GM19455 (cell line): ENCODE measurements around the gene RNFT2.

Experiments
- ATAC-seq: cut with Tn5 transposase; IDR thresholded peaks from one replicate; pipeline ENCODE4 v1.9.1; 2021; ENCODE audit not compliant: unreplicated experiment

The RNFT2 gene

GRCh38 chr12:116827432-116827831 is 89.3 kb downstream of the RNFT2 start:
- no peak for ATAC-seq

DNA sequence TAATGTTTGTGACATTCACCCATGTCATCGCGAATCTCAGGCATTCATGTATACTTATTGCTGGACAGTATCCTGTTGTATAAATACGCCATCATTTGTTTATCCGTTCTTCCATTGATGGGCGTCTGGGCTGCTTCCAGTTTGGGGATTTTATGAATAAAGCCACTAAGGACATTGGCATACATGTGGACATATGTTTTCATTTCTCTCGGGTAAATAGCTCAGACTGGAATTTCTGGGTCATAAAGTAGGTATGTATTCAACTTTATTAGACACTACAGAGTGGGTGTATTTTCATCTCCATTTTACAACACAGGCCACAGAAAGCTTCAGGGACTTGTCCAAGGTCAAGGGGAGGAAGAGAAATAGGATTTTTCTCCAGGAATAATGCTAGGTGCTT is 94.2 kb downstream of the RNFT2 start:
- no peak for ATAC-seq

DNA sequence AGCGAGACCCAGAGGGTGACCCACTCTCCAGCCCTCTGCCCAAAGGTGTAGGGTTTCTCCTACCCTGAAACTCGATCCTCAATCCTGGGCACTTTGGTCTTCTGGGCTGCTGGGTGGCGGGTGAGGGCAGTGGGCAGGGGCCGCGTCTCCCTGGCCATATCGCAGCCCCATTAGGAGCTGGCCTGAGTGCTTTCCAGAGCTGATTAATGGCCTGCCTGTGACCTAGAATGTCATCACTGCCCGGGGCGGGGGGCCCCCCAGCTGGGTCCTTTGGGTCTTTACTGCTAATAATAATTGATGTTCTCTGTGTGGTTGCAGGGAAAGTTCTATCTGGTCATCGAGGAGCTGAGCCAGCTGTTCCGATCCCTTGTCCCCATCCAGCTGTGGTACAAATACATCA is 95.4 kb downstream of the RNFT2 start:
- no peak for ATAC-seq

DNA sequence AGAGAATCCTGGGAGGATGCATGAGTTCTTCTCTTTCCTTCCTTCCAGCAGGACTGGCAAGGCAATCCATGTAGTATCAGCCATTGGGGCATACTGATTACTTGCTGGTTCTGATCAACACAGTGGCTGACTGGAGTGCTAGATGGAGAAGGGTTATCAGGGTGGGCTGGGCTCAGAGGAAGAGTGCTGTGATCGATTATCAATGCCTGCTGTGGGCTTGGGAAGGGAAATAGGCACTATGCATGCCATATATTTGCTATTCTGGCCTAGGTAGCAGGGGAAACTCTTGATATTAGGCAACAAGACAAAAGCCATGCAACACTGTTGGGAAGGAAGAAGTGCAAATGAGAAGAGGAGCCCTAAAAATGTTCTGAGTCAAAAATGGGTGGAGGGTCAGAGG is 97.4 kb downstream of the RNFT2 start:
- ATAC-seq, result no peak

DNA sequence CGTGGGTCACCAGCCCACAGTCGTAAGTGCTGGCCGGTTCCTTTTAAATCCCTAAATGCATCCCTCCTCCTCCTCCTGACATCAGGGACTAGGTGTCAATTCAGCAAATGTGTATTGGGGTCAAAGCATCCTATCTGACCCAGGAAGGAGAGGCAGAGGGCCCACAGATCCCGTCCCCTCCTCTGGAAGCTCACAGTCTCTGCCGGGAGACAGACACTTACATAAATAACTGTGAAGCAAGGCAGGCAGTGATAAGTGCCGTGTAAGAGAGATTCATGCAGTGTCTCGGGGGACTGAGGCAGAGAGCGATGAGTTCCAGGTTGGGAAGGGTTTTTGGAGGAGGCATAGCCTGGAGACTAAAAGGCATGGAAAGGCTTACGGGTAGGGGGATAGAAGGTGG is 99.0 kb downstream of the RNFT2 start:
- ATAC-seq, result no peak

- ATAC-seq, result no peak
Observed at GRCh38 chr12:116838365-116838764, 100.2 kb downstream of the RNFT2 start.

- no peak for ATAC-seq
Observed at GRCh38 chr12:116839287-116839830, 101.2 kb downstream of the RNFT2 start.

- ATAC-seq, result no peak
Observed at GRCh38 chr12:116843085-116843484, 105.0 kb downstream of the RNFT2 start.

GRCh38 chr12:116849216-116849615 is 111.1 kb downstream of the RNFT2 start:
- ATAC-seq, result no peak

- no peak for ATAC-seq
Observed at GRCh38 chr12:116852303-116852702, 114.2 kb downstream of the RNFT2 start.

DNA sequence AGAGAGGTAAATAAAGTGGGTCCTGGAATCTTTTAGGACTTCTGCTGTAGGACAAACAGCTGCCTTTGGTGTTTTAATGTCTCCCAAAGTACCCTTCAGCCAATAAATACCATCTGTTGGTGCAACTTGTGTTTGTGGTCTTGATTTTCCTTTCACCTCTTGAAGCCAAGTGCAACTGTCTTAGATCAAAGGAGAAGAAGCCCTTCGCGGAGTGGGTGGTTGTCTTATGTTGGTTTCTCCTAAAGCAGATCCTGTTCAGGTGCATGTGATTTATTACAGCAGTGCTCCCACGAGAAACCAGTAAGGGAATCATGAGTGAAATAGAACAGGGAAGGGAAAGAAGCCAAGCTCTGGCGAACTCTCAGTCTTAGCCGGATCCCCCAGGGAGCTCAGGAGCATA is 115.4 kb downstream of the RNFT2 start:
- no peak for ATAC-seq

DNA sequence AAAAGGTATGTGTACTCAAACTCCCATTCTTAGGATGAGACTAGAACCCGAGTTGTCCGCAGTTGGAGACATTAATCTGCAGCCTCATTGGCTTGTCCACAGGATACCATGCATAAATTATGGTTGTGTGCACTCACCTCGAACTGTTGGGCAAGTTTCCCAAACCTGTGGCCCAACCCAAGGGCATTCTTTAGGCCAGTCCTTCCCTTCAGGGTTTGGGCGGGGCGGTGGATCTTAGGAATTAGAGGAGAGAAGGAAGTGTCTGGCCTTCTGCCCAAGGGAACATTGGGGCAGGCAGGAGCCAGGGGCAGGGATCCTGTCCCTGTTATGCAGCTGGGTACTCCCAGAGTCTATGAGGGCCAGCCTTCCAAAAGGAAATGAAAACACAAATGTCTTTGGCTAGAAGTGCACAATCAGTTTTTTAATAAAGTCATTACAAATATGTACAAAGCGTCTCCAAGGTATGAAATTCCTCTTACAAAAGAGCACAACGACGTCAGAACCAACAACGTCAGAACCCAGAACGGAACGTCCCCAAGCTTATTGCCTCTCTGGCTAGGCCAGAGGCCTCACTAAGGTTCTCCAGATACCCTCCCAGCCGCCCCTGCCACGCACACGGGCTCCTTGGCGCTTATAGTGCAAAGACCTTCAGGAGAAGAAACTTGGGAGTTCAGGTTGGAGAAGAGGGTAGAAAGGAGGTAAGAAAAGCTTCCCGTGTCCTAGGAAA is 117.8 kb downstream of the RNFT2 start:
- ATAC-seq, result no peak

DNA sequence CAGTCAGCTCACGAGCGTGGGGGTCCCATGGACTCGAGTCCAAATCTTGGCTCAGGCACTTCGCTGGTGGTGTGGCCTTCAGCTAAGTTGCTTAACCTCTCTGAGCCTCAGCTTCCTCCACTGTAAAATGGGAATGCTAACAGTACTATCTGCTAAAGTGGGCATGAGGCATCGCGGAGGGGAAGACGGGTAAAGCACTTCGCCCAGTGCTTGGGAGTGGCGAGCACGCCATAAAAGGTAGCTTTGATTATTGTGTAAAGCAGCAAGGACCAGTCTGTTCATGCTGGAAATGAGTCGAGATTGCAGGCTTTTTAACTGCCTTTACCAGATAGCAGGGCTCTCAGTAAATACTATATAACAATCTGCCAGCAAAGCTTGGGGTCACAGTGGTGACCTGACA is 118.6 kb downstream of the RNFT2 start:
- ATAC-seq, result no peak

- ATAC-seq, result no peak
Observed at GRCh38 chr12:116859079-116859478, 121.0 kb downstream of the RNFT2 start.

- no peak for ATAC-seq
Observed at GRCh38 chr12:116860263-116860662, 122.1 kb downstream of the RNFT2 start.

- ATAC-seq, result peak; percentile 58
Observed at GRCh38 chr12:116861320-116861719, 123.2 kb downstream of the RNFT2 start.

DNA sequence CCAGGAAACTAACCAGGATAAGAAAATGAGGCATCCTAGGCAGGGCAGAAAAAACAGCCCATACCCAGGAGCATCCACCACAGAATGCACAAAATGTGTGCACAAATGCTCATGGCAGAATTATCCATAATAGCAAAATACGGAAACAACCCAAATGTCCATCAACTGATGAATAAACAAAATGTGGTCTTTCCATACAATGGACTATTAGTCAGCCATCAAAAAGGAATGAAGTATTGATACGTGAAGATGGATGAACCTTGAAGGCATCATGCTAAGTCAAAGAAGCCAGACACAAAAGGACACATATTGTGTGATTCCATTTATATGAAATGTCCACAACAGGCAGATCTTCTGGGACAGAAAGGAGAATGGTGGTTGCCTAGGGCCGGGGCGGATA is 124.1 kb downstream of the RNFT2 start:
- ATAC-seq, result no peak

DNA sequence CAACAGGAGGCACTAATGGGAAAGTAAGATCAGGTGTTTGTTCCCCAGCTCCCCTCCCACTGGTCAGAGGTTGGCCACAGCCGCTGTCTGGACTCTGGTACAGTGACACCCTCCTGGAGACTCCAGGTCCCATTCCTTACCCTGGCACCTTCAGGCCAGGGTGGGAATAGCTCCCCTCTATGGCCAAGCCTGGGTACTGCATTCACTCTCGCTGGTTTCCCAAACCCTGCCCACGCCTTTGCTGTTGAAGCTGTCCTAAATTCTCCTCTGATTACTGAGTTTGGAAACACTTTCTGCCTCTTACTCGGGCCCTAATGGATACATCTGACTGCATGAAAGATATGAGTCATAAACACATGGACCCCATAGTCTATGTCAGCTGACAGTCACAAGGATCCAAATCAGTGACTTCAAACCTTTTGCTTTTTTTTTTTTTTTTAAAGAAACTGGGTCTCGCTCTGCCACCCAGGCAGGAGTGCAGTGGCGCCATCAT is 125.2 kb downstream of the RNFT2 start:
- no peak for ATAC-seq

DNA sequence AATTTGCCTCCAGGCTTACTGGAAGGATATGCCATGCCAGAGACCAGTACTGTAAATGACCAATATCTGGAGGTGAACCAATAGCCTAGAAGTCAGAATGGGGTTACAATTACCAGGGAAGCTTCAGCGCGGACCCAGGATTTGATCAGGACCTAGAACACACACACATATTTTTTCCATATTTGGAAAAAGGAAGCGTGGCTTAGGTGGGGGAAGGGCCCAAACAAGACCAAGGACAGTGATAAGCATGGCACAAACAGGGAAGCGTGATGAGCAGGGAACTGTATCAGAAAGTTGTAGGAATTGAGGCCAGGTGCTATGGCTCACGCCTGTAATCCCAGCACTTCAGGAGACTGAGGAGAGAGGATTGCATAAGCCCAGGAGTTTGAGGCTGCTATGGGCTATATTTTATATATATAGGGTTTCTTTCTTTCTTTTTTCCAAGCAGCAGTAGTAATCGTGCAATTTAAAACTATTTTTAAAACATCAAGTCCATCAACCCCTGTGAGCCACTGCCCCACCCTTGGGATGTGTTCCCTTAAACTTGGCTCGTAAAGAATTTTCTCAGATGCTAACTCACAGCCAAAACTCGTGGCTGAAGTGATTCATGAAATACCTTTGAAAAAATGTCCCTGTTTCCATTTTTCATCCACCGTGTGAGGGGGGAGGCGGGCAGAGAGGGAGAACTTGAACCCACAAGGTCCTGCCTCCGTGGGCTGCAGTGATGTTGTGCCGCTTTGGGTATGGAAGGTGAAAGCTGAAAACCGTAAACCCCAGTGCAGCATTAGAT is 126.5 kb downstream of the RNFT2 start:
- ATAC-seq, result no peak

- ATAC-seq, result no peak
Observed at GRCh38 chr12:116867523-116867922, 129.4 kb downstream of the RNFT2 start.

GRCh38 chr12:116870306-116870705 is 132.2 kb downstream of the RNFT2 start:
- no peak for ATAC-seq
